Activated T-helper 17 cell treated with anti-CD3 and anti-CD28 coated beads, Interleukin-2, amount 50 U/mL, for 72 hours (primary cell): Measurements from ENCODE around the gene TRIO. TPM values are rescaled to one million over a fixed set of nuclear protein-coding genes. Genes with fewer than 3 reads are reported as not detected.

Experiments
- ATAC-seq: fragments of 150-1000 bp; cut with Tn5 transposase; replicated peaks from 2 replicates; pipeline ENCODE4 v1.10.0; 2021; ENCODE audit warnings: mild to moderate bottlenecking, moderate library complexity
- H3K27ac Mint-ChIP-seq: one replicate; pipeline ENCODE4 v1.8.0; 2022; ENCODE audit warnings: mixed read lengths
- H3K27me3 Mint-ChIP-seq: one replicate; pipeline ENCODE4 v1.8.0; 2022; ENCODE audit warnings: mixed read lengths
- H3K36me3 Mint-ChIP-seq: one replicate; pipeline ENCODE4 v1.8.0; 2022; ENCODE audit warnings: low read depth, mild to moderate bottlenecking, mixed read lengths
- H3K4me1 Mint-ChIP-seq: one replicate; pipeline ENCODE4 v1.8.0; 2022; ENCODE audit warnings: mixed read lengths
- H3K4me3 Mint-ChIP-seq: one replicate; pipeline ENCODE4 v1.8.0; 2022; ENCODE audit warnings: mild to moderate bottlenecking, mixed read lengths
- H3K9me3 Mint-ChIP-seq: one replicate; pipeline ENCODE4 v1.8.0; 2022; ENCODE audit warnings: mixed read lengths
- total RNA-seq, 2 donors: library from RNA; stranded (reverse); gene quantifications; one replicate each; pipeline ENCODE4 v1.2.3, GENCODE V29; 2022

TRIO gene
- total RNA-seq, 2 donors from 2014 or later = 13.6 to 21.5 TPM

DNA sequence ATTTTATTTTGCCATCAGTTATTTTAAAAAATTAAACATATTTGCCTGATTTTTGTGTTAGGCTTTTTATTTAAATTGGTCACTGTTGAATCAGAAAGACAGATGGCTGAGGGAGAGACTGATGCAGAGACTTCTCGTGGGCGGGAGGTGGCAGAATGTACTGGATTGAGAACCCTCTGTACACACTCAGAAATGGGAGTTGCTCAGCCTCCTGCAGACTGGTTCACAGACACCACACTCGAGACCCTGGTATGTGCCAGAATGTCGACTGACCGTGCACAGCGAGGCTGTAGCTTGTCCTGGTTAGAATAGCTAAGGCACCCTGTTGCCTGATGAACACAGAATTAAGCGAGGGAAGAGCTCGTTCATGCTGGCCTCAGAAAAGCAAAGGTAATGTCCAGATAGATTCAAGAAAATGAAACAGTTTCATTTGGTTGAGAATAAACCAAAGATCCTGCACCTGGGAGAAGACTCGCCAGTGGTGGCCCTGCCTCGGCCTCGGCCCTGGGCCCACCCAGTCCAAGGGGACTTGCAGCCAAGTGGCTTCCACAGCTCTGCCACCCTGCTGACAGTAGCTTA is 367.1 kb downstream of the TRIO start:
- Mint-ChIP-seq H3K36me3 (no peaks in the 10 kb centered on the region), H3K9me3 (no peaks in the 10 kb centered on the region), H3K27me3 (no peaks in the 10 kb centered on the region), H3K4me1 (no peaks in the 10 kb centered on the region), H3K4me3 (no peak overlapping the region), H3K27ac (no peak overlapping the region)
- no peak for ATAC-seq

DNA sequence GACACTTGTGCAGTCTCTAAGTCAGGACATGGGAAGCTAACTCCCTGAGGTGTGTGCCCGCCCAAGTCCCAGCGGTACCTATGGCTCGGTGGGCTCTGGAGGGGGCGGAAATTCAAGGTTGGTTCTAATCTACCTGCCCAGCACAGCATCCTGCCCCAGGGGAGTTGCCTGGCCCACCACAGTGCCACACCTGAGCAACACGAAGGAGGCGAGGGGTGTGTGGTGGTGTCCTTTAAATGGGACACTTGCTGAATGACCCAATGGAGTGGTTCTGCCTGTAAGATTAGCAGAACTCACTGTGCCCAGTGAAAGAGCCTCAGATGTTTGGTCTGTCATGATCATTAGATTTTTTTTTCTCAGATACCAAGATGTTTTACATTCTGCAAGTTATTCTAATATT is 367.7 kb downstream of the TRIO start:
- Mint-ChIP-seq H3K27ac (no peak overlapping the region), H3K27me3 (peaks cover 2% of the 10 kb centered on the region), H3K4me3 (no peak overlapping the region), H3K9me3 (peaks cover 3% of the 10 kb centered on the region), H3K36me3 (no peaks in the 10 kb centered on the region), H3K4me1 (no peaks in the 10 kb centered on the region)
- ATAC-seq = no peak

DNA sequence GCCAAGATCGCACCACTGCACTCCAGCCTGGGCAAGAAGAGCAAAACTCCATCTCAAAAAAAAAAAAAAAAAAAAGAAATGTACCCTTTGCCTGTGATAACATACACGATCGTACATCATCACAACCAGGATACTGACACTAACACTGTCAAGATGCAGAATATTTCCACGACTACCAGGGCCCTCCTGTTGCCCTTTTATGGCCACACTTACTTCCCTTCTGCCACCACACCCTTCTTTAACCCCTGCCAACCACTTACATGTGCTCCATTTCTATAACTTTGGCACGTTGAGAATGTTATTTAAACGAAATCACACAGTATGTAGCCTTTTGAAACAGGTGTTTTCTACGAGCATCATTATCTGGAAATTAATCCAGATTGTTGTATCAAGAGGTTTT is 369.4 kb downstream of the TRIO start:
- H3K27ac Mint-ChIP-seq = no peak overlapping the region

DNA sequence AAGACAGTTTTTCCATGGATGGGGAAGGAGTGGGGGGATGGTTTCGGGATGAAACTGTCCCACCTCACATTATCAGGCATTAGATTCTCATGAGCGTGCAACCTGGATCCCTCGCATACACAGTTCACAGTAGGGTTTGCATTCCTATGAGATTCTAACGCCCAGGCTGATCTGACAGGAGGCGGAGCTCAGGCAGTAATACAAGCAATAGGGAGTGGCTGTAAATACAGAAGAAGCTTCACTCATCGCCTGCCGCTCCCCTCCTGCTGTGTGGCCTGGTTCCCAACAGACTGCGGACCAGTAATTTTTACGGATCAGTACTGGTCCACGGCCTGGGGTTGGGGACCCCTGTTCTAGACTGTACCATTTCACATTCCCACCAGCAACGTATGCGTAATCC is 370.1 kb downstream of the TRIO start:
- Mint-ChIP-seq H3K9me3 (peaks cover 4% of the 10 kb centered on the region), H3K36me3 (no peaks in the 10 kb centered on the region)

More for the DNA sequence above, 369.4 kb downstream of the TRIO start:
- Mint-ChIP-seq H3K9me3 (peaks cover 4% of the 10 kb centered on the region), H3K27me3 (peaks cover 6% of the 10 kb centered on the region), H3K36me3 (no peaks in the 10 kb centered on the region), H3K4me1 (no peaks in the 10 kb centered on the region), H3K4me3 (no peak overlapping the region)
- ATAC-seq = no peak

DNA sequence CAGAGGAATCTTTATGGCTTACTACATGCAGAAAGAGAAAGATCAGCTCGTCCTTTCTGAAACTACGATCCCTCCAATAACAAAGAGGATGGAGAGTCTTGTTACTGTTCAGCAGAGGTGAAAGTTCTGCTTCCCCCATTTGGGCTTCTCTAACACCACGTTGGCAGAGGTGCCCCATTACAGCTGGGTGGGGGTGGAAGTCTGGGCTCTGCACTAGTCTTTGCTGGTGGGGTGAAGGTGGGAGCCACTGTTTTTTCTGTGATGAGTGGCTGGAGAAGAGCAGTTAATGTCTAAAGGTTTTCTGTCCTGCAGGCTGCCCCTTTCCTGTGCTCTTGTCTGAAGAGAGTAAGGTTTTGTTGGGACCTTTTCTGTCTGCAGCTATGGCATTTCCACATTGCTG is 373.8 kb downstream of the TRIO start:
- ATAC-seq = no peak
- peaks cover 12% of the 10 kb centered on the region for H3K27me3 Mint-ChIP-seq
- no peaks in the 10 kb centered on the region for H3K36me3 Mint-ChIP-seq
- H3K27ac Mint-ChIP-seq = no peak overlapping the region
- no peaks in the 10 kb centered on the region for H3K4me1 Mint-ChIP-seq
- H3K4me3 Mint-ChIP-seq = no peak overlapping the region
- peaks cover 4% of the 10 kb centered on the region for H3K9me3 Mint-ChIP-seq

More for the DNA sequence above, 370.1 kb downstream of the TRIO start:
- H3K27ac Mint-ChIP-seq = no peak overlapping the region
- no peak overlapping the region for H3K4me3 Mint-ChIP-seq
- no peaks in the 10 kb centered on the region for H3K4me1 Mint-ChIP-seq
- no peak for ATAC-seq
- peaks cover 8% of the 10 kb centered on the region for H3K27me3 Mint-ChIP-seq

DNA sequence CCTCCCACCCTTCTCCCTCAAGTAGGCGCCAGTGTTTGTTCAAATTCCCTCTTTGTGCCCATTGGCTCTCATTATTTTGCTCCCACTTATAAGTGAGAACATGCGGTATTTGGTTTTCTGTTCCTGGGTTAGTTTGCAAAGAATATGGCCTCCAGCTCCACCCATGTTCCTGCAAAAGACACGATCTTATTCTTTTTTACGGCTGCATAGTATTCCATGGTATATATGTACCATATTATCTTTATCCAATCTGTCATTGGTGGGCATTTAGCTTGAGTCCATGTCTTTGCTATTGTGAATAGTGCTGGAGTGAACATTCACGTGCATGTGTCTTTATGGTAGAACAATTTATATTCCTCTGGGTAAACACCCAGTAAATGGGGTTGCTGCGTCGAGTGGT is 375.5 kb downstream of the TRIO start:
- H3K27ac Mint-ChIP-seq = no peak overlapping the region
- H3K4me3 Mint-ChIP-seq = no peak overlapping the region
- H3K27me3 Mint-ChIP-seq = peaks cover 13% of the 10 kb centered on the region
- ATAC-seq = no peak
- no peaks in the 10 kb centered on the region for H3K36me3 Mint-ChIP-seq
- no peaks in the 10 kb centered on the region for H3K4me1 Mint-ChIP-seq
- peaks cover 4% of the 10 kb centered on the region for H3K9me3 Mint-ChIP-seq

DNA sequence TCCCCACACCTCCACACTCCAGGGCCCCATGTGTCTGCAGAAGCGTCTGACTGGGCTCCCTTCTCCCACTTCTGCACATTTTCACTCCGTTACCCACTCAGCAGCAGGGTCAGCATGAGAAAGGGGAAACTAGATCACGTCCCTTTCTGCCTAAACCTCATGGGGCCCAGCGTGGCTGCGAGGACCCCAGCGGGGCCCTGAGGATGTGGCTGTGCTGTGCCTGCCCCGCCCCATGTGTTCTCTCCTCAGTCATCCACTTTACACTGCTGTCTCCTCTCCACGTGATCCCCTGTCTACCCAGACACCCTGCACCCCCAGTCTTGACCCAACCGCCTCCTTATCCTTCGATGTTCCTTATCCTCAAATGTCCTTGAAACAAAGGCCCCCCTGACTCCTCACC is 378.6 kb downstream of the TRIO start:
- Mint-ChIP-seq H3K4me1 (no peaks in the 10 kb centered on the region), H3K36me3 (no peaks in the 10 kb centered on the region), H3K9me3 (no peaks in the 10 kb centered on the region), H3K4me3 (no peak overlapping the region), H3K27ac (no peak overlapping the region), H3K27me3 (peaks cover 11% of the 10 kb centered on the region)
- no peak for ATAC-seq

DNA sequence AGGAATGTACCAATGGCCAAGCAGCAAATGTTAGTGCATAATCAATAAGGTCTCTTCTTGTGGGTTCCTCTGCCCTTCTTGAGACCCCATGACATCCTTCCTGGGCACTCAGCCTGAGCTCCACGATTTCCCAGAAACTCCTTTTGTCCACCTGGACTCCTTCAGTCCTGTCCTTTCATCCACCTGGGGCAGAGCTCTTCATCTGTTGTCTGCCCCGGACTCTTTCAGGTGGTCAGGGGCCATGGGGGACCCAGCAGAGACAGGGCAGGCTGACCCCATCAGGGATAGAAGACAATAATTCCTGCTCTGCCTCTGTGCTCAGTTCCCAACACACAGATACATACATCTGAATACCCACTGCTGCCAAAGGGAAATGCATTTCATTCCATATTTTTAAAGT is 379.6 kb downstream of the TRIO start:
- H3K36me3 Mint-ChIP-seq = no peaks in the 10 kb centered on the region
- no peaks in the 10 kb centered on the region for H3K4me1 Mint-ChIP-seq
- no peaks in the 10 kb centered on the region for H3K9me3 Mint-ChIP-seq
- peaks cover 6% of the 10 kb centered on the region for H3K27me3 Mint-ChIP-seq
- ATAC-seq = no peak
- no peak overlapping the region for H3K4me3 Mint-ChIP-seq
- no peak overlapping the region for H3K27ac Mint-ChIP-seq

DNA sequence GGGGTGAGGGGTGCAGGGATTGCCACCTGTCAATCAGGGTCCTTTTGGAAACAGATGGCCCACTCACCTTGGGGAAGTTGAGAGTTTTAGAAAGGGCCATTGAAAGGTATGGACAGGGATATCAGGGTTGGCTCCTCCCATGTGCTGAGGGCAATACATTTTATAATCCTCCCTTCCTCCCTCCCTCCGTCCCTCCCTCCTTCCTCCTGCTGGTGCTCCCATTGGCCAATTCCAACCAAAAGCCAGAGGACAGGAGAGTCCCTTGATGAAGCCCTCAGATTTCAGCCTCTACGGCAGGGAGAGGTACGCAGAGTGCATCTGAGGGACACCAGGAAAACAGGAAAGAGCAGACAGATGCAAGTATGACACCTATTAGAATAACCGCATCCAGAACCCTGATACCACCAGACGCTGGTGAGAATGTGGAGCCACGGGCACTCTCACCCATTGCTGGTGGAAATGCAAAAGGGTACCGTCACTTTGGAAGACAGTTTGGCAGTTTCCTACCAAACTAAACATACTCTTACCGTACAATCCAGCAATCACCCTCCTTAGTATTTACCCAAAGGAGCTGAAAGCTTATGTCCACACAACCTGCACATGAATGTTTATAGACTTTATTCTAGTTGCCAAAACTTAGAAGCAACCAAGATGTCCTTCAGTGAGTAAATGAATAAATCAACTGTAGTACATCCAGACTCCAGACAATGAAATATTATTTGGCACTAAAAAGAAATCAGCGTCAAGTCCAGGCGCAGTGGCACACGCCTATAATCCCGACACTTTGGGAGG is 380.3 kb downstream of the TRIO start:
- H3K27ac Mint-ChIP-seq = no peak overlapping the region
- H3K4me1 Mint-ChIP-seq = no peaks in the 10 kb centered on the region
- ATAC-seq = no peak
- H3K4me3 Mint-ChIP-seq = no peak overlapping the region
- no peaks in the 10 kb centered on the region for H3K36me3 Mint-ChIP-seq
- H3K27me3 Mint-ChIP-seq = peaks cover 5% of the 10 kb centered on the region
- H3K9me3 Mint-ChIP-seq = no peaks in the 10 kb centered on the region

DNA sequence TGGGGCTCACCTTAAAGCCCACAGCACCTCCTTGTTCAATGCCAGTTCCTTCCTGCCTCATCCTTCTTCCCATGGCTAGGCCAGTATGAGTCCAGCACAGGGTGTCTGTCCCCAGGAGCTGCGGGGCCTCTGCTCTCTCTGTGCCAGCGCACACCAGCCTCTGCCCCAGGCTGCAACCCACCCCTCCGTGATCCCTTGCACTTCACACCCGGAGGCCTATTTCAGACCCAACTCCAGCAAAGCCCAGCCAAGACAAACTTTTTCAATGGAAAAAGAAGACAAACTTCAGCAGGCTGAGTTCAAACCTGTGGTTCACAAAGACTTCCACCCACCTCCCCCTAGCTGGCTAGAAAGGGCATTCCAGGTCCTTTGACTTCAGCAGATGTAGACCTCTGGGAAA is 382.3 kb downstream of the TRIO start:
- H3K4me1 Mint-ChIP-seq = no peaks in the 10 kb centered on the region
- ATAC-seq = no peak
- peaks cover 5% of the 10 kb centered on the region for H3K27me3 Mint-ChIP-seq
- H3K9me3 Mint-ChIP-seq = no peaks in the 10 kb centered on the region
- H3K4me3 Mint-ChIP-seq = no peak overlapping the region
- no peaks in the 10 kb centered on the region for H3K36me3 Mint-ChIP-seq
- H3K27ac Mint-ChIP-seq = no peak overlapping the region

DNA sequence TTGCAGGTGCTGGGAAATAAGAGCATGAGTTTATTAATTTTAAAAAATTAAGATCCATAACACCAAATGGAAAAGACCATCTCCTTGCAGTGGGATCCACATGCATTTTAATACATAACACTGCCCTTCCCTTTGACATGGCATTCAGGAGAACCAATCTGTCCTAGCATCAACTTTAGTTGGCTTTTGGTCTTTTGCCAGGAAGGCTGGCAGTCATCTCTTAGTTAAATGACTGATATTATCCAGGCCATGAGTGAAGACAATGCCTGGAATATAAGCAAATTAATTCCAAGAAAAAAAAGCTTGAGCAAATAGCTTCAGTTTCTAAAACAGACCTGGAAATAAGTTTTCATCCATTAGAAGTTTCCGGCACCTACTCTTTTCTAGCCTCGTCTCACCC is 383.4 kb downstream of the TRIO start:
- Mint-ChIP-seq H3K4me3 (no peak overlapping the region), H3K4me1 (no peaks in the 10 kb centered on the region), H3K27me3 (peaks cover 5% of the 10 kb centered on the region), H3K27ac (no peak overlapping the region), H3K9me3 (no peaks in the 10 kb centered on the region), H3K36me3 (no peaks in the 10 kb centered on the region)
- no peak for ATAC-seq

DNA sequence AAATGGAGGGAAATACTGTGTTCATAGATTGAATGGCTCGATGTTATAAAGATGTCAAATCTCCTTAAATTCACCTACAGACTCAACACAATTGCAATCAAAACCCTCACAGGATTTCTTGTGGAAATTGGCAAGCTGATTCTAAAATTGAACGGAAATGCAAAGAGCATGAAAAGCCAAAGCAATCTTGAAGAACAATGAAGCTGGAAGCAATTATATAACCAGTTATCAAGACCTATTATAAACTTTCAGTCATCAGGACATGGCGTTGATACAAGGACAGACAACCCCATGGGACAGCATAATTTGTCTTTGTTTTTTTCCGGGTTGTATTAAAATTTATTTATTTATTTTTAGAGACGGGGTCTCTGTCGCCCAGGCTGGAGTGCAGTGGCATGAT is 385.0 kb downstream of the TRIO start:
- Mint-ChIP-seq H3K27ac (no peak overlapping the region), H3K9me3 (no peaks in the 10 kb centered on the region), H3K36me3 (no peaks in the 10 kb centered on the region), H3K4me3 (no peak overlapping the region), H3K27me3 (no peaks in the 10 kb centered on the region), H3K4me1 (no peaks in the 10 kb centered on the region)
- ATAC-seq = no peak

DNA sequence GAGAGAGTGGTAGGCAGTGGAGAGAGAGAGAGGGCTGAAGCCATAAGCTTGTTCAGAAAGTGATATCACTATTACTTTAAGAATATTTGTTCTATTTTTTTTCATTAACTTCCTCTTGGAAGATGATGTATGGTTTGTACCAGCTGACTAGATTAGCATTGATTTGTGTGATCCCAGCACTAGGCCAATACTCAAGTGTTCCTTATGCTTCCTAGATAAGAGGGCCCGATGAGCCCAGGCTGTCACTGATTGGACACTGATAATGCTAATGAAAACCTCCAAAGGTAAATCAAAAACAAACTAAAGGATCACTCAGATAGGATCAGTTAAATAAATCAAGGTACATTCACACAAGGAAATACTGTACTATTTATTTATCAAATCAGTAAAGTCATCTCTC is 385.8 kb downstream of the TRIO start:
- no peak overlapping the region for H3K27ac Mint-ChIP-seq

DNA sequence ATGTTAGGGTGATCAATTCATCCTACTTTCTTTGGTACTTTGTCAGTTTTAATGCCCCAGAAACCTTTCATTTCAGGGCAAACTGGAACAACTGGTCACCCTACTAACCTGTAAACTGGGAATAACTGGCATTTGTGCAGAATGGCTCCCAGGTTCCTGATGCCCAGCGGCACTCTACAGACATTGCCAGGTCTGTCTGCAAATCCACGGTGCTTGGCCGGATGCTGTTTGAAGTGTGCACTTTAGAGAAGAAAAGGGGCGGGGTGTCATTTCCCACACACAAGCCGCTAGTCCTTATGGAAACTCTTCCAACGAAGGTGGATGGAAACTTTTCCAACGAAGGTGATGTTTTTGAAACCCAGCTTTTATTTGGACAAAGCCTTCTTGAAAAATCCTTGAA is 388.5 kb downstream of the TRIO start:
- H3K9me3 Mint-ChIP-seq = no peaks in the 10 kb centered on the region
- no peaks in the 10 kb centered on the region for H3K27me3 Mint-ChIP-seq
- H3K36me3 Mint-ChIP-seq = no peaks in the 10 kb centered on the region
- ATAC-seq = no peak
- H3K4me3 Mint-ChIP-seq = no peak overlapping the region
- no peaks in the 10 kb centered on the region for H3K4me1 Mint-ChIP-seq
- H3K27ac Mint-ChIP-seq = no peak overlapping the region

More for the DNA sequence above, 385.8 kb downstream of the TRIO start:
- H3K9me3 Mint-ChIP-seq = no peaks in the 10 kb centered on the region
- no peak for ATAC-seq
- H3K4me3 Mint-ChIP-seq = no peak overlapping the region
- H3K36me3 Mint-ChIP-seq = no peaks in the 10 kb centered on the region
- no peaks in the 10 kb centered on the region for H3K27me3 Mint-ChIP-seq
- no peaks in the 10 kb centered on the region for H3K4me1 Mint-ChIP-seq

DNA sequence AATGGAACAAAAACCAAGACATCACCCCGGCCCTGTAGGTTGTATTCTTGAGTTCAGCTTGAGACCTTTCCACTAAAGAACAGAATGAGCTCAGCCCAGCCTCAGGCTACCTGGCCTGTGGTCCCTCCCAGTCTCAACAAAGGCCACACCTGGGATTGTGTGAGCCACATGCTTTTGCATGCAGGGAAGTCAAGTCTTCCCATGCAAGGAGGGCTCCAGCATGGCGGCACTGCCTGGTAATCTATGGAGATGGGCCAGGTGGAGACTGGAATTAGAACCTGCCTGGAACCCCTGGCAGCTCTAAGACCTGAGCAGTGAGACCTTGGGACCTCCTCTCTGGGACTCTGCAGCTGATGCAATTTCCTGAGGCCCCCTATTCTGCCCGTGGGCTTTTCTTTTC is 389.0 kb downstream of the TRIO start:
- no peak for ATAC-seq

More for the DNA sequence above, 389.0 kb downstream of the TRIO start:
- Mint-ChIP-seq H3K4me3 (no peak overlapping the region), H3K27ac (no peak overlapping the region), H3K27me3 (no peaks in the 10 kb centered on the region), H3K9me3 (no peaks in the 10 kb centered on the region), H3K36me3 (no peaks in the 10 kb centered on the region), H3K4me1 (no peaks in the 10 kb centered on the region)
